Stimulated activated CD4-positive, alpha-beta T cell treated with anti-CD3 and anti-CD28 coated beads, Interleukin-12 subunit alpha, Interleukin-12 subunit beta, amount 100 ng/mL, for 24 hours (primary cell): ENCODE measurements around the gene INPP1.
"Not testable (repeated sequence)": the region's sequence is repeated elsewhere in the genome, so short reads cannot be mapped to it uniquely, and the experiment has no call there.

Experiments
- DNase-seq, 2 experiments: peaks; one replicate each; pipeline ENCODE4 v3.0.0-alpha.2; 2020; ENCODE audit warnings: low read depth in 2 of 2

The INPP1 gene

GRCh38 chr2:190333928-190334327 lies 9.5 kb upstream of the INPP1 start:
- DNase-seq: no peak

- DNase-seq: no peak
Observed at GRCh38 chr2:190334479-190335224, 8.7 kb upstream of the INPP1 start.

- no peak for DNase-seq
Observed at GRCh38 chr2:190335225-190335559, 8.2 kb upstream of the INPP1 start.

GRCh38 chr2:190335584-190335983 lies 7.8 kb upstream of the INPP1 start:
- DNase-seq: not testable (repeated sequence)

- no peak for DNase-seq
Observed at GRCh38 chr2:190336420-190336819, 7.0 kb upstream of the INPP1 start.

- DNase-seq: no peak
Observed at GRCh38 chr2:190338453-190338852, 4.9 kb upstream of the INPP1 start.

- no peak for DNase-seq
Observed at GRCh38 chr2:190339394-190339793, 4.0 kb upstream of the INPP1 start.

GRCh38 chr2:190340369-190340768 lies 3.0 kb upstream of the INPP1 start:
- no peak for DNase-seq

- DNase-seq: no peak
Observed at GRCh38 chr2:190342611-190343010, 778 bp upstream of the INPP1 start.

- peak in 1 of 2 experiments; percentile 14 for DNase-seq
Observed at GRCh38 chr2:190343089-190343535, 277 bp upstream of the INPP1 start.

GRCh38 chr2:190344276-190344827 lies 963 bp downstream of the INPP1 start:
- peak in 1 of 2 experiments; percentile 8 for DNase-seq

GRCh38 chr2:190350371-190350770 lies 7.0 kb downstream of the INPP1 start:
- DNase-seq: no peak

- DNase-seq: no peak
Observed at GRCh38 chr2:190351955-190352354, 8.6 kb downstream of the INPP1 start.

GRCh38 chr2:190352668-190353536 lies 9.5 kb downstream of the INPP1 start:
- no peak for DNase-seq

- DNase-seq: no peak
Observed at GRCh38 chr2:190353537-190353899, 10.1 kb downstream of the INPP1 start.

- DNase-seq: no peak
Observed at GRCh38 chr2:190354003-190354690, 10.8 kb downstream of the INPP1 start.

- DNase-seq: no peak
Observed at GRCh38 chr2:190355968-190356644, 12.7 kb downstream of the INPP1 start.

- no peak for DNase-seq
Observed at GRCh38 chr2:190357600-190357999, 14.2 kb downstream of the INPP1 start.

- not testable (repeated sequence) for DNase-seq
Observed at GRCh38 chr2:190358655-190359448, 15.5 kb downstream of the INPP1 start.

- DNase-seq: no peak
Observed at GRCh38 chr2:190360561-190360960, 17.2 kb downstream of the INPP1 start.

GRCh38 chr2:190360965-190361364 lies 17.6 kb downstream of the INPP1 start:
- no peak for DNase-seq
